Measurements from ENCODE around the gene RETREG1. TPM values are rescaled to one million over a fixed set of nuclear protein-coding genes. Genes with fewer than 3 reads are reported as not detected.
"Not testable (repeated sequence)": the region's sequence is repeated elsewhere in the genome, so short reads cannot be mapped to it uniquely, and the experiment has no call there.

RETREG1 gene
- total RNA-seq, 1 donor from 2014 or later = 3.0 TPM

DNA sequence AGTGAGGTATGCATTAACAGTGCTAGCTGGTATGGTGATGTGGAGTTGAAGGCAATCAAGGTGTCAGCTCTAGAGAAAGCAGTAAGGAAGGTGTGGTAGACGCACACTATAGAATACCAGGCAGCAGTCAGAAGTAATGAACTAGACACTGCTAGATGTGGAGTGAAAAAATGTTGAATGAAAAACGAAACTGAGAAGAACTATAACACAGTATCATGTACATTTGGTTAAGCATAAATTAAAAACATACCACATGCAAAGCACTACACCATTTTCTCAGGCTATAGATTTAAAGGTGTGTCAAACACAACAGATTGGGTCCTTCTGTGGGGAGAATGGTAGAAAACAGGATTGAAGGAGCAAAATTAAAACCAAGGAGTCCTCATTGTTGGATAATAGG lies 166.6 kb downstream of the RETREG1 start:
- Histone ChIP-seq H2AFZ (replicated peaks) (no peak overlapping the region), H3K9me3 (ENCODE audit: low read depth) (no peaks in the 10 kb centered on the region), H3K4me2 (no peak overlapping the region), H4K20me1 (ENCODE audit: low read depth) (no peaks in the 10 kb centered on the region), H3K27ac (no peak overlapping the region), H3K79me2 (ENCODE audit: low read depth) (peaks cover 8% of the 10 kb centered on the region), H3K9ac (no peak overlapping the region), H3K27me3 (no peaks in the 10 kb centered on the region), H3K36me3 (peaks cover 9% of the 10 kb centered on the region), H3K4me3 (no peak overlapping the region), H3K4me1 (no peaks in the 10 kb centered on the region), H3F3A (ENCODE audit: low read depth) (no peaks in the 10 kb centered on the region)
- Mint-ChIP-seq H3K27ac (no peak overlapping the region), H3K27me3 (ENCODE audit: insufficient read depth, low read depth) (peaks cover 2% of the 10 kb centered on the region), H3K9me3 (no peaks in the 10 kb centered on the region), H3K4me1 (no peaks in the 10 kb centered on the region), H3K36me3 (peaks cover 27% of the 10 kb centered on the region), H3K4me3 (no peak overlapping the region)
- no peak for TF ChIP-seq EZH2 (IDR thresholded peaks at IDR 0.05)
- no peak for TF ChIP-seq EZH2phosphoT487 (IDR thresholded peaks at IDR 0.05)
- TF ChIP-seq, protein P1, sequence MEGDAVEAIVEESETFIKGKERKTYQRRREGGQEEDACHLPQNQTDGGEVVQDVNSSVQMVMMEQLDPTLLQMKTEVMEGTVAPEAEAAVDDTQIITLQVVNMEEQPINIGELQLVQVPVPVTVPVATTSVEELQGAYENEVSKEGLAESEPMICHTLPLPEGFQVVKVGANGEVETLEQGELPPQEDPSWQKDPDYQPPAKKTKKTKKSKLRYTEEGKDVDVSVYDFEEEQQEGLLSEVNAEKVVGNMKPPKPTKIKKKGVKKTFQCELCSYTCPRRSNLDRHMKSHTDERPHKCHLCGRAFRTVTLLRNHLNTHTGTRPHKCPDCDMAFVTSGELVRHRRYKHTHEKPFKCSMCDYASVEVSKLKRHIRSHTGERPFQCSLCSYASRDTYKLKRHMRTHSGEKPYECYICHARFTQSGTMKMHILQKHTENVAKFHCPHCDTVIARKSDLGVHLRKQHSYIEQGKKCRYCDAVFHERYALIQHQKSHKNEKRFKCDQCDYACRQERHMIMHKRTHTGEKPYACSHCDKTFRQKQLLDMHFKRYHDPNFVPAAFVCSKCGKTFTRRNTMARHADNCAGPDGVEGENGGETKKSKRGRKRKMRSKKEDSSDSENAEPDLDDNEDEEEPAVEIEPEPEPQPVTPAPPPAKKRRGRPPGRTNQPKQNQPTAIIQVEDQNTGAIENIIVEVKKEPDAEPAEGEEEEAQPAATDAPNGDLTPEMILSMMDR (IDR thresholded peaks at IDR 0.05) = no peak
- DNase-seq (ENCODE audit: low spot score) = no peak

DNA sequence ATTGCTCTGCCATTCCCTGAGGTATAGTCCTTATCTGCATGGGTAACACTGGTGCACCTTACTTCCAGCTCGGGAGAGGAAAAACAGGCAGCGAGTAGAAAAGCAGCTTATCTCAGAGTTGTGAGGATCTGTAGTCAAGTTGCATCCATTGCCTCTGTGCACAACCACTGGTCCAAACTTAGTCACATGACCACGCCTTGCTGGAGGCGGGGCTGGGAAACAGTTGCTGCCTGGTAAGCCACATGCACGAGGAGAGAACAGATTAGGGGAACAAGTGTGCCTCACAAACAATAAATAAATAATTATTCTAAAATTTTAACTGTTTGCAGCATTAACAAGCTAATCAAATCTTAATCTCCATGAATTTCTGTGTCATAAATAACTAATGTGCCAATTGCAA lies 169.8 kb downstream of the RETREG1 start:
- H3K9me3 Mint-ChIP-seq = no peaks in the 10 kb centered on the region
- peaks cover 9% of the 10 kb centered on the region for H3K36me3 ChIP-seq
- no peak for DNase-seq (ENCODE audit: low spot score)

DNA sequence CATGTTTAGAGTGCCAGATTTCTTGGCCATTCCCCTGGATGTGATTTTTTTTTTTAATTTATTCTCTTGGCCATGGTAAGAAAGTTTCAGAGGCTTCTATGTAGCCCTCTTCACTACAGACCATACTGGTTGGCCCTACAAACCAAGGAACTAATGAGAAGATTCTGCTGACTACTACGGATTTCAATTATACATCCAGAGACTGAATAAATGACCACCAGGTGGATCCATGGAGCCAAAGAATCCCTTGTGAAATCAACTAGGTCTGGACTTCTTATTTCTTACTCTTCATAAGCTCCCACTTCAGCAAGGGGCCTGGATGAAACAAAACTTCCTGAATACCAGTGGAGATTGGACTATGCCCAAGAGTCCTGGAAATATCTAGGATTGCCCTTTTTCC lies 178.8 kb downstream of the RETREG1 start:
- TF ChIP-seq EZH2 (IDR thresholded peaks at IDR 0.05) (no peak), EZH2phosphoT487 (IDR thresholded peaks at IDR 0.05) (no peak)
- TF ChIP-seq, protein P1 (IDR thresholded peaks at IDR 0.05) = no peak
- H4K20me1 ChIP-seq (ENCODE audit: low read depth) = no peaks in the 10 kb centered on the region
- H3K36me3 ChIP-seq = no peaks in the 10 kb centered on the region
- H3K27me3 ChIP-seq = no peaks in the 10 kb centered on the region
- no peak overlapping the region for H3K4me3 ChIP-seq
- Mint-ChIP-seq H3K36me3 (no peaks in the 10 kb centered on the region), H3K4me3 (no peak overlapping the region), H3K27me3 (ENCODE audit: insufficient read depth, low read depth) (no peaks in the 10 kb centered on the region), H3K9me3 (peaks cover 8% of the 10 kb centered on the region), H3K27ac (no peak overlapping the region), H3K4me1 (peaks cover 4% of the 10 kb centered on the region)
- H3K9ac ChIP-seq = no peak overlapping the region
- no peaks in the 10 kb centered on the region for H3K9me3 ChIP-seq (ENCODE audit: low read depth)
- H3K79me2 ChIP-seq (ENCODE audit: low read depth) = no peaks in the 10 kb centered on the region
- no peaks in the 10 kb centered on the region for H3K4me1 ChIP-seq
- no peak overlapping the region for H3K4me2 ChIP-seq
- H2AFZ ChIP-seq (replicated peaks) = no peak overlapping the region
- no peak overlapping the region for H3K27ac ChIP-seq
- no peak for DNase-seq (ENCODE audit: low spot score)
- no peaks in the 10 kb centered on the region for H3F3A ChIP-seq (ENCODE audit: low read depth)

More for the DNA sequence above, 169.8 kb downstream of the RETREG1 start:
- peaks cover 2% of the 10 kb centered on the region for H3K27me3 Mint-ChIP-seq (ENCODE audit: insufficient read depth, low read depth)
- Histone ChIP-seq H3K27me3 (no peaks in the 10 kb centered on the region), H3K9me3 (ENCODE audit: low read depth) (no peaks in the 10 kb centered on the region), H2AFZ (replicated peaks) (no peak overlapping the region), H3K4me2 (no peak overlapping the region), H3K4me1 (no peaks in the 10 kb centered on the region), H3F3A (ENCODE audit: low read depth) (no peaks in the 10 kb centered on the region), H3K79me2 (ENCODE audit: low read depth) (no peaks in the 10 kb centered on the region), H3K9ac (no peak overlapping the region), H4K20me1 (ENCODE audit: low read depth) (no peaks in the 10 kb centered on the region), H3K4me3 (no peak overlapping the region), H3K27ac (no peak overlapping the region)
- no peak overlapping the region for H3K27ac Mint-ChIP-seq
- no peaks in the 10 kb centered on the region for H3K4me1 Mint-ChIP-seq
- no peak overlapping the region for H3K4me3 Mint-ChIP-seq
- peaks cover 22% of the 10 kb centered on the region for H3K36me3 Mint-ChIP-seq
- no peak for TF ChIP-seq EZH2 (IDR thresholded peaks at IDR 0.05)
- no peak for TF ChIP-seq EZH2phosphoT487 (IDR thresholded peaks at IDR 0.05)
- TF ChIP-seq, protein P1 (IDR thresholded peaks at IDR 0.05) = no peak

DNA sequence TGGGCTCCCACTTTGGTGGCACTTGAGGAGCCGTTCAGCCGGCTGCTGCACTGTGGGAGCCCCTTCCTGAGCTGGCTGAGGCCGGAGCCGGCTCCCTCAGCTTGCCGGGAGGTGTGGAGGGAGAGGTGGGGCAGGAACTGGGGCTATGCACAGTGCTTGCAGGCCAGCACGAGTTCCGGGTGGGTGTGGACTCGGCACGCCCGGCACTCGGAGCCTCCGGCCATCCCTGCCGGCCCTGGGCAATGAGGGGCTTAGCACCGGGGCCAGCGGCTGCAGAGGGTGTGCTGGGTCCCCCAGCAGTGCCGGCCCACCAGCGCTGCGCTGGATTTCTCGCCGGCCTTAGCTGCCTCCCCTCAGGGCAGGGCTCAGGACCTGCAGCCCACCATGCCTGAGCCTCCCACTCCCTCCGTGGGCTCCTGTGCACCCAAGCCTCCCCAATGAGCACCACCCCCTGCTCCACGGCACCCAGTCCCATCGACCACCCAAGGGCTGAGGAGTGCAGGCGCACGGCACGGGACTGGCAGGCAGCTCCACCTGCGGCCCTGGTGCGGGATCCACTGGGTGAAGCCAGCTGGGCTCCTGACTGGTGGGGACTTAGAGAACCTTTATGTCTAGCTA lies 180.6 kb downstream of the RETREG1 start:
- H3K4me1 ChIP-seq; H3K27me3 Mint-ChIP-seq (ENCODE audit: insufficient read depth, low read depth); H3K9ac ChIP-seq; H3K4me2 ChIP-seq; H3K9me3 Mint-ChIP-seq; H3K27ac ChIP-seq; H3K27me3 ChIP-seq; H3F3A ChIP-seq (ENCODE audit: low read depth); H3K4me3 Mint-ChIP-seq; H3K4me3 ChIP-seq; H3K79me2 ChIP-seq (ENCODE audit: low read depth); H3K9me3 ChIP-seq (ENCODE audit: low read depth); H3K27ac Mint-ChIP-seq; H4K20me1 ChIP-seq (ENCODE audit: low read depth); H2AFZ ChIP-seq (replicated peaks); DNase-seq (ENCODE audit: low spot score); H3K36me3 Mint-ChIP-seq; H3K36me3 ChIP-seq: not testable (repeated sequence)
- H3K4me1 Mint-ChIP-seq = peaks cover 16% of the 10 kb centered on the region

All from neural progenitor cell (in vitro differentiated cells).